Suprapubic skin (tissue), 4 donors: Measurements from ENCODE around the gene RBM47.

Experiments used
- CTCF ChIP-seq, 2 donors: fragments of 200-600 bp in 1 of 2; fragments of 450-650 bp in 1 of 2; sonication (generic) in 1 of 2; IDR thresholded peaks; one replicate each; pipeline ENCODE4 v1.5.1; 2016 to 2019; ENCODE audit warnings: antibody characterized with exemption in 2 of 2, mild to moderate bottlenecking in 1 of 2, moderate library complexity in 1 of 2
- EP300 ChIP-seq: sonication (generic); formaldehyde crosslinking; IDR thresholded peaks from one replicate; pipeline ENCODE4 v1.6.1; 2017; ENCODE audit warnings: antibody characterized with exemption
- POLR2A ChIP-seq, 2 donors: fragments of 450-650 bp; IDR thresholded peaks; one replicate each; pipeline ENCODE4 v1.6.1; 2017; ENCODE audit warnings: antibody characterized with exemption in 2 of 2, mild to moderate bottlenecking in 2 of 2, moderate library complexity in 2 of 2
- POLR2AphosphoS5 ChIP-seq, 3 donors: sonication (generic); formaldehyde crosslinking; IDR thresholded peaks; one replicate each; pipeline ENCODE4 v1.6.1; 2017; ENCODE audit warnings: antibody characterized with exemption in 3 of 3

- TF ChIP-seq CTCF (IDR thresholded peaks at IDR 0.05) (no peak), POLR2AphosphoS5 (IDR thresholded peaks at IDR 0.05) (no peak), POLR2A (IDR thresholded peaks at IDR 0.05) (no peak), EP300 (no peak)
Observed at GRCh38 chr4:40500781-40501180, 128.9 kb downstream of the RBM47 start.
